Measurements from ENCODE around the gene RPTOR.

The RPTOR gene

GRCh38 chr17:80643326-80644099, 98.9 kb downstream of the RPTOR start:
- DNase-seq (ENCODE audit: low read depth) = no peak

GRCh38 chr17:80644536-80644935, 99.9 kb downstream of the RPTOR start:
- DNase-seq (ENCODE audit: low read depth) = no peak

DNA sequence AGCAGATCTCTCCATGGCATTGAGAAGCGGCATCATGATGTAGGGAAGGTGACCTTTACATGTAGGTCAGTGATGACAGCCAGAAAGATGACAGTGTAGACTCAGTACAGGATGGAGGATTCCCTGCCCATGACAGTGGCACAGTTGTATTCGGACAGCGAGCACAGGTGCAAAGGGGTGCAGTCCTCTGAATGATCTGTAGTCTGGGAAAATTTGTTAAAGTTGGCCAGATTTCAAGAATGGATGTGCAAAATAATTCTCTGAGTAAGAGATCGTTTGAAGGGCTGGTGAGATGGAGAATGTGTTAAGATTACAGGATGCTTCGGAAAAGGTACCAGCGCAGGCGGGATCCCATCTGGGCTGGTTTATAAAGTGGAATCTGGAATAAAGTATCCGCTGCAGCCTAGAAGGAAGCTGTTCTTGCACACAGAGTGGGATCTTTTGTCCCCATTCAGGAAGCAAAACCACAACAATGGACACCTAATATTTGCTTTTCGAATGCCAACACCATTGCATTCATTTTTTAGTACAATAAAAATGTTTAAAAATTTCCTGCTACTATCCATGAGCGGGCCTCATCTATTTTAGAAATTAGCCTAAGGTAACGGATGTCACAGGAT, 101.2 kb downstream of the RPTOR start:
- DNase-seq (ENCODE audit: low read depth) = no peak

GRCh38 chr17:80646328-80646727, 101.7 kb downstream of the RPTOR start:
- no peak for DNase-seq (ENCODE audit: low read depth)

- peak; percentile 83 for DNase-seq (ENCODE audit: low read depth)
Measured at GRCh38 chr17:80647746-80648145, 103.1 kb downstream of the RPTOR start.

DNA sequence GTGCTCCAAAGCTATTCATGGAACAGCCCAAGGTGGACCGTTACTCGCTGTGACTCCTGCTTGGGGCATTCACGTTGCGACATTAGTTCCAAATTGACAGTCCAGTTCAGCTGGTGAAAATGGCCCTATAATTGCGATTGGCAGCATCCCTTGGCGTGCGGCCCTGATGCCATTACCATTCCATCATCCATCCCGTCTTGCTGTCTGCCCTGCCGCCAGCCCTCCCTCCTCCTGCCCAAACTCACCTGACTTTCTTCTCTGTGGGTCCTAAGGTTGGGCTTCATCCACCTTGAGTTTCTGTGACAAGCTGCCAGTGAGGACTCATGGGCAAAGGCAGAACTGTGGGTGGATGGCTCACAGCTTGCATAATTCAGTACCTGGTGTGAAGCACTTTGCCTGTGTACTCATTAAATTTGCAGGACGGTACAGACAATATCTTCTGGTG, 104.6 kb downstream of the RPTOR start:
- no peak for DNase-seq (ENCODE audit: low read depth)

DNA sequence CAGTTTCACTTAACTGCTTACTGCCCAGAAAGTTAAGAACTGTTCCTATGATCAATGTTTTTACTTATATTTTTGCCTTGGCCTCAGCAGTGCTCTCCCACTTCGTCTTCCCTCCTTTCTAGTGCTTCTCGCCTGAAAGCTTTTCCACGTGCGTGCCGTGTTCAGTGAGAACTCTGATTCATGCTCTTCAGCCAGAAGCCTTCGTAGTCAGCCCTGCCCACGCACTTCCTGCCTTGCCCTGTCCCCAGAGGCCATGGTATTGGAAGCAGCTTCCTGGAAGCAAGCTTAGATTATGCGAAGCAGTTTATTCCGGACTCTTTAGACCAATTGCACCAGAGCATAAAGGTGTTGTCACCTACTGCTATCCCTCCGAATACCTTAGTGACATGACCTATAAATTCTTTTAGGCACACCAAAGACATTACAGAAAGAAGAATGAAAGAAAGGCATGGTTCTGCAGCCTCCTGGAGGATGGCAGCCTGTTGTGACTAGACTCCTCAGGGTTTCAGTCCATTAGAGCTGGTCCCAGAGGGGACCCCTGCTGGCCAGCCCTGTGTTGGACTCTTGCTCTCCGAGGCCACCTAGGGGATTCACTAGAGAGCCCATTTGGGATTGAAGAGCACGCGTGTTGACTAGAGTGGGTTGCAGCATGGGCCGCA, 105.2 kb downstream of the RPTOR start:
- peak; percentile 94 for DNase-seq (ENCODE audit: low read depth)

DNA sequence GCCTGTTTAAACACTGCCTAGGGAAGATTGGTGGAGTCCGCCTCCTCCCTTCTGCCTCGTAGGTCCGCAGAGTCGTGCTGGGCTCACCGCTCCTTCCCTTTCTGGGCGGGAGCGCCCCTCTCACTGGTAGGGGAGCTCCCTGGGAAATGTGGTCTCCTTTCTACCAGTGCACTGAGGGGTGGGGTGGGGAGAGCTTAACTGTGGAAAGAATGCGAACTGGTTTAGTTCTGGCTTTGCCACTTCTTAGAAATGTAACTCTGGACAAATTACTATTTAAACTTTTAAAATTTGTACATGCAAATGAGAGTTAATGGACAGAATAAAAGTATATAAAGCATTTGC, 105.7 kb downstream of the RPTOR start:
- DNase-seq (ENCODE audit: low read depth) = no peak

- no peak for DNase-seq (ENCODE audit: low read depth)
Measured at GRCh38 chr17:80650751-80651518, 106.3 kb downstream of the RPTOR start.

- DNase-seq (ENCODE audit: low read depth) = peak; percentile 25
Measured at GRCh38 chr17:80652756-80653330, 108.2 kb downstream of the RPTOR start.

GRCh38 chr17:80653856-80654255, 109.2 kb downstream of the RPTOR start:
- no peak for DNase-seq (ENCODE audit: low read depth)

DNA sequence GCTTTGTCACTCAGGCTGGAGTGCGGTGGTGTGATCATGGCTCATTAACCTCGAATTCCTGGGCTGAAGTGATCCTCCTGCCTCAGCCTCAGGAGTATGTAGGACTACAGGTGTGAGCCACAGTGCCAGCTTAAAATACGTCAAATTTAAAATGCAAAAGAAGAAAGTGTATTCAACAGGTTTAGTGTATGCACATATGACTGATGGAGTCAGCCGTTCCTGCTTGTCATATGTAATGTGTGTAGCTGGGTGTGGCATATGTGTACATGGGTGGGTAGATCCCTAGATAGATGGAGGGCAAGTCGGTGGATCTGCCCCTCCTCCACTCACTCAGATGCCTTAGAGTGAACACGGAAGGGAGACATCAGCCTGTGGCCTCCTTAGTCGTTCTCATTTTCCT, 111.0 kb downstream of the RPTOR start:
- no peak for DNase-seq (ENCODE audit: low read depth)

DNA sequence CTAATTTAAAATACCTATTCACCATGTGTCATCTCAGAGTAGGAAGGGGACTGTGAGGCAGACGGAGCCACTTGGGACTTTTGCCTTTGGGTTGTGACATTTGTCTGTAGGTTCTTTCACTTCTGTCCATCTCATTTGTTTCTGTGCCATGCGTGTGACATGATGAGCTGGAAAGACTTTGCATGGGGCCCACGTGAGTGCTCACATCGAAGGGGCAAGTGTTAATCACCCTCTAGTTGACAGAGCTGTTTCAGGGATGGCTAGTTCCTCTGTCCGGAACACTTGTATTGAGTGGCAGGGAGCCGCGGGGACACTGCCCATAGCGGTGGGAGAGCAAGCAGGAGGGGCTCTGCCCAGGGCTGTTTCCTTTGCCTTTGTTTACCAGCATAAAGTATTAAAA, 112.0 kb downstream of the RPTOR start:
- no peak for DNase-seq (ENCODE audit: low read depth)

- no peak for DNase-seq (ENCODE audit: low read depth)
Measured at GRCh38 chr17:80657561-80657960, 112.9 kb downstream of the RPTOR start.

DNA sequence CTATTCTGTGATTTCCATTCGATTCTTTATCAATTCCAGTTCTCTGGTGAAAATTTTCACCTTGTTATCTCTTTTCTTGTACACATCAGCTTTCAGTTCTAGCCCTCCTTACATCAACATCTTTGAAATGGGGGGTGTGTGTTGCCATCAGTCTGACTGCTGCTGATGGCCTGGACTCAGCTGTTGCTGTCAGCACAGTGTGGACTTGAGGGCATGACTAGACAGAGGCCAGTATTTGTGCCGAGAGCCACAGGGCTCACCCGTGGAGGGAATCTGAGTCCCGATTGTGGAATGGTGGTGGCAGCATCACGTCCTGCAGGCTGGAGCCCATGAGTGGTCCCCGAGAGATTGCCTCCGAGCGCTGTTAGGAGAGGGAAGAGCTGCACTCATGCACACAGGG, 114.2 kb downstream of the RPTOR start:
- no peak for DNase-seq (ENCODE audit: low read depth)

- DNase-seq (ENCODE audit: low read depth) = no peak
Measured at GRCh38 chr17:80659651-80660050, 115.0 kb downstream of the RPTOR start.

- DNase-seq (ENCODE audit: low read depth) = no peak
Measured at GRCh38 chr17:80660527-80661198, 116.0 kb downstream of the RPTOR start.

DNA sequence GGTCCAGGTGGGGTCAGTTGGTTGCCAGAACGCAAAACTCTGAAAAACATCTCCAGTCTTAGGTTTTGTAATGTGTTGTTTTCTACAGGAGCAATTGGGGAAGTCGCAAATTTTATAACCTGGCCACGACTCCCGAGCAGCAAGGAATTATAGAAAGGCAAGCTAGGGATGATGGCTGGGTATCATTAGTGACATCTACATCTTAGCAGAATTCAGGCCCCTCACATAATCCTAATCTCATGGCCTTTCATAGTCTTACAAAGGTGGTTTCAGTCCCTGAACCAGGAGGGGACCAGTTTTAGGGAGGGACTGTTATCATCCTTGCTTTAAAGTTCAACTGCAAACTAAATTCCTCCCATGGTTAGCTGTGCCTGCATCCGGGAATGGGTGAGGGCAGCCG, 117.9 kb downstream of the RPTOR start:
- DNase-seq (ENCODE audit: low read depth) = no peak

GRCh38 chr17:80663781-80664206, 119.2 kb downstream of the RPTOR start:
- DNase-seq (ENCODE audit: low read depth) = no peak

GRCh38 chr17:80664217-80664790, 119.7 kb downstream of the RPTOR start:
- no peak for DNase-seq (ENCODE audit: low read depth)

- no peak for DNase-seq (ENCODE audit: low read depth)
Measured at GRCh38 chr17:80665792-80666191, 121.2 kb downstream of the RPTOR start.
